Gastroesophageal sphincter (tissue), 3 donors: ENCODE results near the gene TMTC2.

ENCODE experiments used
- CTCF ChIP-seq, 4 experiments: fragments of 200-600 bp in 2 of 4; fragments of 450-650 bp in 2 of 4; sonication (generic) in 1 of 4; IDR thresholded peaks; one replicate each; pipeline ENCODE4 v1.5.1; 2017 to 2019; ENCODE audit warnings: antibody characterized with exemption in 4 of 4, mild to moderate bottlenecking in 2 of 4, moderate library complexity in 2 of 4
- EP300 ChIP-seq: sonication (generic); formaldehyde crosslinking; IDR thresholded peaks from one replicate; pipeline ENCODE4 v1.6.1; 2017; ENCODE audit warnings: antibody characterized with exemption, mild to moderate bottlenecking
- POLR2A ChIP-seq, 2 donors: fragments of 450-650 bp; IDR thresholded peaks; one replicate each; pipeline ENCODE4 v1.6.1; 2017; ENCODE audit warnings: antibody characterized with exemption in 2 of 2, mild to moderate bottlenecking in 2 of 2, moderate library complexity in 1 of 2

- TF ChIP-seq CTCF (IDR thresholded peaks at IDR 0.05) = no peak
- no peak for TF ChIP-seq EP300
- TF ChIP-seq POLR2A (IDR thresholded peaks at IDR 0.05) = no peak
These were observed 449.7 kb downstream of the TMTC2 start for GRCh38 chr12:83136411-83136810.
